IMR-90 (cell line): ENCODE measurements around the gene GUCD1. TPM values are rescaled to one million over a fixed set of nuclear protein-coding genes. Genes with fewer than 3 reads are reported as not detected.

Experiments used
- ATAC-seq: fragments of 200-7000 bp; cut with Tn5 transposase; 2 replicates; pipeline ENCODE4 v1.9.1; 2020; ENCODE audit warnings: low read depth, mild to moderate bottlenecking, moderate library complexity
- BruUV-seq: library from RNA; stranded (reverse); fragments of 400-500 nt; replicated peaks from 2 replicates; lab custom pipeline; 2021; lab: Mats Ljungman, UMichigan
- CTCF ChIA-PET: fragments of 300-600 bp; formaldehyde crosslinking; extraction: SDS; loops from one replicate; lab custom pipeline; 2021; ENCODE audit warnings: antibody characterized with exemption; lab: Yijun Ruan, JAX
- POLR2A ChIA-PET: fragments of 300-600 bp; sonication (Branson Sonifier 250); formaldehyde crosslinking; loops from one replicate; lab custom pipeline; 2022; ENCODE audit warnings: antibody characterized with exemption; ENCODE audit not compliant: unreplicated experiment; lab: Charles Lee
- DNase-seq: peaks from one replicate; pipeline ENCODE4 v3.0.0; 2013
- H2AFZ ChIP-seq: replicated peaks from 2 replicates; pipeline ENCODE3; 2013; ENCODE audit warnings: low read length, mild to moderate bottlenecking; ENCODE audit not compliant: poor library complexity
- H2AK5ac ChIP-seq: 2 replicates; pipeline ENCODE4 v1.6.1; 2013; ENCODE audit warnings: low read depth, low read length, inconsistent platforms
- H2AK9ac ChIP-seq: replicated peaks from 2 replicates; pipeline ENCODE3; 2013; ENCODE audit warnings: mild to moderate bottlenecking, low read depth, low read length, moderate library complexity; ENCODE audit not compliant: poor library complexity
- H2BK120ac ChIP-seq: 2 replicates; pipeline ENCODE4 v1.6.1; 2013; ENCODE audit warnings: low read depth, low read length, inconsistent platforms
- H2BK15ac ChIP-seq: 3 replicates; pipeline ENCODE4 v1.6.1; 2013; ENCODE audit warnings: low read depth, low read length, inconsistent platforms
- H2BK20ac ChIP-seq: 2 replicates; pipeline ENCODE4 v1.6.1; 2013; ENCODE audit warnings: low read depth, mild to moderate bottlenecking, inconsistent platforms, low read length, moderate library complexity
- H2BK5ac ChIP-seq: 2 replicates; pipeline ENCODE4 v1.6.1; 2013; ENCODE audit warnings: mild to moderate bottlenecking, low read depth, low read length, inconsistent platforms; ENCODE audit not compliant: poor library complexity, severe bottlenecking
- H3K14ac ChIP-seq: replicated peaks from 2 replicates; pipeline ENCODE4 v1.6.1; 2013; ENCODE audit warnings: low read depth, low read length, inconsistent platforms
- H3K18ac ChIP-seq: 2 replicates; pipeline ENCODE4 v1.6.1; 2013; ENCODE audit warnings: low read depth, low read length, control low read depth
- H3K23ac ChIP-seq: 2 replicates; pipeline ENCODE4 v1.6.1; 2013; ENCODE audit warnings: low read depth, low read length, inconsistent platforms
- H3K27ac ChIP-seq: 2 replicates; pipeline ENCODE4 v1.5.1; 2013; ENCODE audit warnings: mild to moderate bottlenecking, control low read depth, low read length; ENCODE audit not compliant: insufficient read depth
- H3K27me3 ChIP-seq: 2 replicates; pipeline ENCODE4 v1.6.1; 2013; ENCODE audit warnings: low read length; ENCODE audit not compliant: control insufficient read depth, insufficient read depth
- H3K36me3 ChIP-seq: 2 replicates; pipeline ENCODE4 v1.6.1; 2013; ENCODE audit warnings: low read length, mixed read lengths; ENCODE audit not compliant: control insufficient read depth, insufficient read depth
- H3K4ac ChIP-seq: 2 replicates; pipeline ENCODE4 v1.6.1; 2013; ENCODE audit warnings: low read depth, low read length, inconsistent platforms
- H3K4me1 ChIP-seq: 2 replicates; pipeline ENCODE4 v1.6.1; 2013; ENCODE audit warnings: low read length, mixed read lengths; ENCODE audit not compliant: control insufficient read depth, insufficient read depth
- H3K4me2 ChIP-seq: 2 replicates; pipeline ENCODE4 v1.6.1; 2013; ENCODE audit warnings: low read depth, mild to moderate bottlenecking, control low read depth, low read length, moderate library complexity
- H3K4me3 ChIP-seq: 2 replicates; pipeline ENCODE4 v1.5.1; 2013; ENCODE audit warnings: low read depth, mild to moderate bottlenecking, control low read depth, low read length, moderate library complexity; ENCODE audit not compliant: insufficient read depth
- H3K56ac ChIP-seq: 2 replicates; pipeline ENCODE4 v1.6.1; 2013; ENCODE audit warnings: low read length, inconsistent platforms; ENCODE audit not compliant: insufficient read depth; ENCODE audit errors: extremely low read depth
- H3K79me1 ChIP-seq, 2 experiments: 2 replicates each; pipeline ENCODE4 v1.6.1; 2013; ENCODE audit warnings: low read length in 2 of 2, inconsistent platforms in 1 of 2, low read depth in 1 of 2
- H3K9ac ChIP-seq: 2 replicates; pipeline ENCODE4 v1.6.1; 2013; ENCODE audit warnings: low read depth, low read length, control low read depth
- H3K9me1 ChIP-seq: 2 replicates; pipeline ENCODE4 v1.6.1; 2013; ENCODE audit warnings: low read length, inconsistent platforms; ENCODE audit not compliant: insufficient read depth
- H3K9me3 ChIP-seq: 2 replicates; pipeline ENCODE4 v1.6.1; 2013; ENCODE audit warnings: low read length; ENCODE audit not compliant: control insufficient read depth, insufficient read depth
- H4K20me1 ChIP-seq: 2 replicates; pipeline ENCODE4 v1.6.1; 2013; ENCODE audit warnings: low read length, inconsistent platforms; ENCODE audit not compliant: insufficient read depth
- H4K5ac ChIP-seq: 2 replicates; pipeline ENCODE4 v1.6.1; 2013; ENCODE audit warnings: mild to moderate bottlenecking, low read depth, low read length, control low read depth
- H4K8ac ChIP-seq, 2 experiments: 2 replicates each; pipeline ENCODE4 v1.6.1; 2013; ENCODE audit warnings: low read depth in 2 of 2, low read length in 2 of 2, control low read depth in 1 of 2, inconsistent platforms in 1 of 2
- H4K91ac ChIP-seq: 2 replicates; pipeline ENCODE4 v1.6.1; 2013; ENCODE audit warnings: low read depth, low read length, inconsistent platforms; ENCODE audit not compliant: insufficient read depth
- CEBPB ChIP-seq: IDR thresholded peaks from 2 replicates; pipeline ENCODE4 v1.6.1; 2012; ENCODE audit warnings: low read depth, low read length, improper control_type of control experiment
- CHD1 ChIP-seq: IDR thresholded peaks from 2 replicates; pipeline ENCODE4 v1.6.1; 2012; ENCODE audit warnings: low read depth, low read length, improper control_type of control experiment
- CTCF ChIP-seq: conservative IDR thresholded peaks from 2 replicates; pipeline ENCODE4 v1.5.1; 2012; ENCODE audit warnings: mild to moderate bottlenecking, low read depth, low read length, improper control_type of control experiment
- FOS ChIP-seq: fragments of 150-350 bp; IDR thresholded peaks from 2 replicates; pipeline ENCODE4 v1.6.1; 2016; ENCODE audit warnings: low read depth, low read length
- MAZ ChIP-seq: IDR thresholded peaks from 2 replicates; pipeline ENCODE4 v1.6.1; 2012; ENCODE audit warnings: low read depth, mild to moderate bottlenecking, low read length, improper control_type of control experiment, moderate library complexity, borderline replicate concordance
- MXI1 ChIP-seq: IDR thresholded peaks from 2 replicates; pipeline ENCODE4 v1.6.1; 2012; ENCODE audit warnings: low read depth, mild to moderate bottlenecking, low read length, moderate library complexity, borderline replicate concordance
- RAD21 ChIP-seq: IDR thresholded peaks from 2 replicates; pipeline ENCODE4 v1.6.1; 2012; ENCODE audit warnings: low read length, improper control_type of control experiment
- RCOR1 ChIP-seq: IDR thresholded peaks from 2 replicates; pipeline ENCODE4 v1.6.1; 2012; ENCODE audit warnings: mild to moderate bottlenecking, low read length, improper control_type of control experiment; ENCODE audit not compliant: insufficient replicate concordance
- RFX5 ChIP-seq: IDR thresholded peaks from 2 replicates; pipeline ENCODE4 v1.8.0; 2012; ENCODE audit warnings: low read depth, mild to moderate bottlenecking, low read length, moderate library complexity
- SMC3 ChIP-seq: fragments of 150-350 bp; IDR thresholded peaks from 2 replicates; pipeline ENCODE4 v1.6.1; 2016; ENCODE audit warnings: low read depth, mild to moderate bottlenecking, antibody characterized with exemption, low read length, moderate library complexity
- WGBS, 2 experiments: methylation state at CpG; one replicate each; pipeline versions ENCODE4 v1.1.5 to v1.1.7; 2013; ENCODE audit warnings: missing lambda C conversion rate in 2 of 2; ENCODE audit not compliant: insufficient read length in 1 of 2; ENCODE audit errors: extremely low coverage in 2 of 2; 5-methylcytosine and 5-hydroxymethylcytosine counted together
- dilution Hi-C: fragments of 300-500 bp; cut with HindIII; formaldehyde crosslinking; loops from one replicate; pipeline ENCODE4 v1.14.3; 2018; ENCODE audit warnings: low sequenced_read_pairs; ENCODE audit not compliant: unreplicated experiment
- in situ Hi-C: fragments of 300-500 bp; cut with MboI; formaldehyde crosslinking; loops from 3 replicates; pipeline ENCODE4 v1.14.3; 2019; ENCODE audit warnings: low sequenced_read_pairs, inconsistent platforms, mixed read lengths
- intact Hi-C: fragments of 100-400 bp; cut with micrococcal nuclease; formaldehyde crosslinking; loops from 2 replicates; pipeline ENCODE4 v1.10.0; 2022
- polyA plus RNA-seq, 3 experiments: library from polyadenylated mRNA; depleted of rRNA; stranded (reverse); fragments of >200 nt; gene quantifications; 2 replicates each; pipeline ENCODE4 v1.2.3, GENCODE V29; 2012; ENCODE audit warnings: low replicate concordance in 1 of 3
- total RNA-seq: library from RNA; depleted of rRNA; stranded (reverse); fragments of >200 nt; gene quantifications from 2 replicates; pipeline ENCODE4 v1.2.3, GENCODE V29; 2012

GUCD1 gene
- total and polyA plus RNA-seq, 2 of the 4 experiments (the other 2 are of a cell fraction) = 97.6 to 143 TPM

DNA sequence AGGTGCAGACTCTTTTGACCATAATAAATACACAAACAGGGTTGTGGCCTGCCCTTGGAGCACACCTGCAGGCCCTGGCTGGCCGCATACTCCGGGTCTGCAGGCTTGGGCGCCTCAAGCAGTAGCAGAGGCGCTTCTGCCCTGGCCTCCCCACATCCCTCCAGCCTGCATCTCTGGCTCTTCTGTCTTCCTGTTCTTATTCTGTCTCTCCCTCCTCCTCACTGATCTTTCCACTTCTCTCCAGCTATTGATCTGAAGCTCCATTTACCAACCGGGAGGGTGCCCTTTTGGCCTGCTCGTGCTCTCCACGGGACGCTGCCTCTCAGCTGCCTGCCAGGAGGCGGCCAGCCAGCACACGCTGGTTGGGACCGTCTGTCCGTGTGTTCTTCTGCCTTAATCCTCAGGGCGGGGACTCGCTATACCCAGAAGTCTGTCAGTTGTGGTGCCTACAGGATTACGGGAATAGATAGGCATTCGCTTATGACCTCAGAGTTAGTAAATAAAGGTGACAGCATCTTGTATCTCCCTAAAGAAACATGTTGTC lies 54.6 kb downstream of the GUCD1 start:
- ATAC-seq = no peak
- dilution Hi-C loops = no loop called here

More for the DNA sequence above, 54.6 kb downstream of the GUCD1 start:
- Histone ChIP-seq H2AK5ac (no peak overlapping the region), H2BK120ac (no peak overlapping the region), H4K20me1 (no peaks in the 10 kb centered on the region), H2AK9ac (no peak overlapping the region), H3K27ac (no peak overlapping the region), H3K9me1 (no peaks in the 10 kb centered on the region), H4K8ac (no peak overlapping the region), H3K9me3 (no peaks in the 10 kb centered on the region), H3K4me2 (no peak overlapping the region), H3K36me3 (no peaks in the 10 kb centered on the region), H3K23ac (no peak overlapping the region), H3K14ac (no peak overlapping the region), H2BK15ac (no peak overlapping the region), H3K56ac (no peak overlapping the region), H3K9ac (no peak overlapping the region), H2BK5ac (no peak overlapping the region), H3K18ac (no peak overlapping the region), H3K4me3 (no peak overlapping the region), H3K4me1 (no peaks in the 10 kb centered on the region), H4K91ac (no peak overlapping the region), H2BK20ac (no peak overlapping the region), H3K79me1 (no peaks in the 10 kb centered on the region), H3K4ac (no peak overlapping the region), H2AFZ (no peak overlapping the region), H4K5ac (no peak overlapping the region), H3K27me3 (peaks cover 34% of the 10 kb centered on the region)
- intact Hi-C loops = no loop called here
- DNase-seq = no peak
- no TSS peak for BruUV-seq
- ChIA-PET POLR2A (no interaction called here), CTCF (interaction anchor here (0.6 kb wide), 1 partner anchor 14 kb away, joined by 4 read pairs; no protein-coding TSS in a partner anchor)
- WGBS, 2 experiments = 66% methylated on average over 6 of the region's 16 CpGs; no CpG with 5 or more reads in 1 of the 2 experiments
- TF ChIP-seq RFX5 = no peak
- TF ChIP-seq RCOR1 = no peak
- TF ChIP-seq RAD21 = no peak
- no peak for TF ChIP-seq MAZ
- TF ChIP-seq SMC3 = no peak
- no peak for TF ChIP-seq MXI1
- TF ChIP-seq CTCF = no peak
- no peak for TF ChIP-seq CHD1
- TF ChIP-seq CEBPB = no peak
- no peak for TF ChIP-seq FOS
- in situ Hi-C loops = loop anchor here (5.0 kb wide), 1 partner anchor 83 kb away; no protein-coding TSS in a partner anchor
